HFFc6 (cell line): Measurements from ENCODE around the gene TMEM40. TPM values are rescaled to one million over a fixed set of nuclear protein-coding genes. Genes with fewer than 3 reads are reported as not detected.

Source experiments
- DNase-seq: peaks from one replicate; pipeline ENCODE4 v3.0.0-alpha.2; 2018
- H3K27ac Mint-ChIP-seq: 2 replicates; pipeline ENCODE4 v1.8.0; 2020; ENCODE audit warnings: mild to moderate bottlenecking, mixed read lengths
- H3K27me3 Mint-ChIP-seq: 2 replicates; pipeline ENCODE4 v1.8.0; 2021; ENCODE audit warnings: mild to moderate bottlenecking, moderate library complexity, mixed read lengths; ENCODE audit not compliant: insufficient read depth
- H3K36me3 Mint-ChIP-seq: 2 replicates; pipeline ENCODE4 v1.8.0; 2021; ENCODE audit warnings: low read depth, mixed read lengths
- H3K4me1 Mint-ChIP-seq: 2 replicates; pipeline ENCODE4 v1.8.0; 2020; ENCODE audit warnings: low read depth, mixed read lengths
- H3K4me3 Mint-ChIP-seq: 2 replicates; pipeline ENCODE4 v1.8.0; 2020; ENCODE audit warnings: mild to moderate bottlenecking, moderate library complexity, mixed read lengths
- H3K9me3 Mint-ChIP-seq: 2 replicates; pipeline ENCODE4 v1.8.0; 2020; ENCODE audit warnings: mild to moderate bottlenecking, mixed read lengths
- long read RNA-seq: library from polyadenylated mRNA; unstranded; transcript quantifications from one replicate; pipeline ENCODE4 v2.0.0, GENCODE V29; 2019
- total RNA-seq, 6 experiments: library from RNA; stranded (reverse); fragmentation: NEBNext Ultra II Directional; extraction: Animal tissue kit (Norgen Biotek cat#: 25700); gene quantifications; 2 replicates in 1 of 6; 3 replicates in 5 of 6; pipeline ENCODE4 v1.2.3, GENCODE V29; 2021
- TF ChIP-seq, protein P1 (sequence below): fragments of 200-600 bp; sonication (generic); IDR thresholded peaks from 2 replicates; pipeline ENCODE4 v1.5.0; 2021; ENCODE audit warnings: antibody characterized with exemption, mild to moderate bottlenecking

Gene TMEM40, protein sequence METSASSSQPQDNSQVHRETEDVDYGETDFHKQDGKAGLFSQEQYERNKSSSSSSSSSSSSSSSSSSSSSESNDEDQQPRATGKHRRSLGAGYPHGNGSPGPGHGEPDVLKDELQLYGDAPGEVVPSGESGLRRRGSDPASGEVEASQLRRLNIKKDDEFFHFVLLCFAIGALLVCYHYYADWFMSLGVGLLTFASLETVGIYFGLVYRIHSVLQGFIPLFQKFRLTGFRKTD
- total RNA-seq: under 1 TPM in 3 of 6 experiments, not detected in 3; 0.32 to 0.40 (median 0.36) TPM
- long read RNA-seq: 0 reads

- Mint-ChIP-seq H3K36me3 (no peaks in the 10 kb centered on the region), H3K4me3 (peak within 1 kb of the TSS; percentile 31), H3K27ac (peak within 1 kb of the TSS; percentile 90), H3K4me1 (peaks cover 39% of the 10 kb centered on the region), H3K27me3 (peaks cover 3% of the 10 kb centered on the region; the same call in 1 of the 2 replicates), H3K9me3 (no peaks in the 10 kb centered on the region)
- no peak for DNase-seq
- TF ChIP-seq, protein P1, sequence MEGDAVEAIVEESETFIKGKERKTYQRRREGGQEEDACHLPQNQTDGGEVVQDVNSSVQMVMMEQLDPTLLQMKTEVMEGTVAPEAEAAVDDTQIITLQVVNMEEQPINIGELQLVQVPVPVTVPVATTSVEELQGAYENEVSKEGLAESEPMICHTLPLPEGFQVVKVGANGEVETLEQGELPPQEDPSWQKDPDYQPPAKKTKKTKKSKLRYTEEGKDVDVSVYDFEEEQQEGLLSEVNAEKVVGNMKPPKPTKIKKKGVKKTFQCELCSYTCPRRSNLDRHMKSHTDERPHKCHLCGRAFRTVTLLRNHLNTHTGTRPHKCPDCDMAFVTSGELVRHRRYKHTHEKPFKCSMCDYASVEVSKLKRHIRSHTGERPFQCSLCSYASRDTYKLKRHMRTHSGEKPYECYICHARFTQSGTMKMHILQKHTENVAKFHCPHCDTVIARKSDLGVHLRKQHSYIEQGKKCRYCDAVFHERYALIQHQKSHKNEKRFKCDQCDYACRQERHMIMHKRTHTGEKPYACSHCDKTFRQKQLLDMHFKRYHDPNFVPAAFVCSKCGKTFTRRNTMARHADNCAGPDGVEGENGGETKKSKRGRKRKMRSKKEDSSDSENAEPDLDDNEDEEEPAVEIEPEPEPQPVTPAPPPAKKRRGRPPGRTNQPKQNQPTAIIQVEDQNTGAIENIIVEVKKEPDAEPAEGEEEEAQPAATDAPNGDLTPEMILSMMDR: no peak
Observed at GRCh38 chr3:12759097-12759679, at the start of gene TMEM40. Gene TMEM40, minus strand, starts transcription at chr3:12759259. Its CDS starts 9,427 bp downstream, at chr3:12749832.

GRCh38 chr3:12808587-12808986 lies 49.5 kb upstream of the TMEM40 start:
- no peak for DNase-seq
- Mint-ChIP-seq H3K9me3 (no peaks in the 10 kb centered on the region), H3K4me3 (no peak overlapping the region), H3K36me3 (peaks cover 7% of the 10 kb centered on the region; the same call in 1 of the 2 replicates), H3K27ac (no peak overlapping the region), H3K27me3 (no peaks in the 10 kb centered on the region), H3K4me1 (peaks cover 10% of the 10 kb centered on the region; the same call in 1 of the 2 replicates)
- TF ChIP-seq, protein P1: no peak

GRCh38 chr3:12807601-12808359 lies 48.7 kb upstream of the TMEM40 start:
- no peaks in the 10 kb centered on the region for H3K27me3 Mint-ChIP-seq
- no peak for DNase-seq
- H3K4me3 Mint-ChIP-seq: no peak overlapping the region
- peaks cover 10% of the 10 kb centered on the region; the same call in 1 of the 2 replicates for H3K4me1 Mint-ChIP-seq
- no peaks in the 10 kb centered on the region for H3K9me3 Mint-ChIP-seq
- no peak overlapping the region for H3K27ac Mint-ChIP-seq
- peaks cover 9% of the 10 kb centered on the region; the same call in 1 of the 2 replicates for H3K36me3 Mint-ChIP-seq
- TF ChIP-seq, protein P1: no peak

DNA sequence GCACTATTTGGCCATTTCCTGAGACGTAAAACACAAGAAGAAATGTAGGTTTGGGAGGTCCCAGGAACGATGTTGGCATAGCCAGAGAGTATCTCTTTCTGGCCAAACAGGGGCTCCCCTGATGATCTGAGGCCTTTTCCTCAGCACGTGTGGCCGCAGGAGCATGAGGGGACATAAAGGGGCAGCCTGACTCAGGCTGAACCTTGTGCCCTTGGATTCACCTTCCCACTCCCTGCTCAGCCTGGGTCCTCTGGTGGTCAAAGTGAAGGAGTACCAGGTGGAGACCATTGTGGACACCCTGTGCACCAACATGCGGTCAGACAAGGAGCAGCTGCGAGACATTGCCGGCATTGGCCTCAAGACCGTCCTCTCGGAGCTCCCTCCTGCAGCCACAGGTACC lies 48.0 kb upstream of the TMEM40 start:
- H3K4me3 Mint-ChIP-seq: no peak overlapping the region
- no peaks in the 10 kb centered on the region for H3K9me3 Mint-ChIP-seq
- peaks cover 10% of the 10 kb centered on the region; the same call in 1 of the 2 replicates for H3K4me1 Mint-ChIP-seq
- peaks cover 9% of the 10 kb centered on the region; the same call in 1 of the 2 replicates for H3K36me3 Mint-ChIP-seq
- no peak for DNase-seq
- no peaks in the 10 kb centered on the region for H3K27me3 Mint-ChIP-seq
- TF ChIP-seq, protein P1: peak; percentile 34; the same call in 1 of the 2 replicates
- H3K27ac Mint-ChIP-seq: no peak overlapping the region

- no peaks in the 10 kb centered on the region for H3K27me3 Mint-ChIP-seq
- no peaks in the 10 kb centered on the region for H3K4me1 Mint-ChIP-seq
- no peak overlapping the region for H3K4me3 Mint-ChIP-seq
- no peak for DNase-seq
- H3K9me3 Mint-ChIP-seq: no peaks in the 10 kb centered on the region
- peaks cover 9% of the 10 kb centered on the region; the same call in 1 of the 2 replicates for H3K36me3 Mint-ChIP-seq
- H3K27ac Mint-ChIP-seq: no peak overlapping the region
- TF ChIP-seq, protein P1: no peak
Observed at GRCh38 chr3:12803371-12803770, 44.3 kb upstream of the TMEM40 start.
